ENCODE data around the gene ANHX. TPM values are rescaled to one million over a fixed set of nuclear protein-coding genes. Genes with fewer than 3 reads are reported as not detected.
A peak's percentile ranks its signal among the peaks of the same experiment; 100 is the strongest.
"Not testable (repeated sequence)": the region's sequence is repeated elsewhere in the genome, so short reads cannot be mapped to it uniquely, and the experiment has no call there.

ANHX gene
- total RNA-seq: not detected in 2 replicates

DNA sequence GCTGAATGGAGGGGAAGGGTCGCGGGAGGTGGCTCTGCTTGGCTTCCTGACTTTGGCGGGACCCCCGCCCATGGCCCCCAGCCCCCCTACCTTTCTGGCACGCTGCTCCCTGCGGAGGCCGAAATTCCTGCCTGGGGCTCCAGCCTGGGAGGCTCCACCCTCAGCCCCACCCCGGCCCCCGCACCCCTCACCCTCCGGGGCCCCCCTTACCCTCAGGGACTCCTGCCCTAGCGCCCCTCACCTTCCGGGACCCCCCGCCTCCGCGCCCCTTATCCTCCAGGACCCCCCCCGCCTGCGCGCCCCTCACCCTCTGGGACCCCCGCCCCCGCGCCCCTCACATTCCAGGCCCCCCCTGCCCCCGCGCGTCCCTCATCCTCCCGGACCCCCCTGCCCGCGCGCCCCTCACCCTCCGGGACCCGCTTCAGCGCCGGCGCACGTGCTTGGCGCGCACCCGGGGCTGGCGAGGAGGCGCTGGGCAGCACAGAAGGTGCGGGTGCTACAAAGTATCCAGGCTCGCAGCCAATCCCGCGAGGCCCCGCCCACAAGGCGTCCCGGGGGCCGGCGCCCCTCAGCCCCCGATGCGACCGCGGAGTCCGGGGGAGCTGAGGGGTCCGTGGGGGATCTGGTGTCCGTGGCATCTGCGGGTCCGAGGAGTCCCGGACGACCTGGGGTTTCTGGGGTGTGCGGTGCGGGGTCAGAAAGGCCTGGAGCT, at the start of gene ANHX:
Gene ANHX, minus strand, starts transcription at position 477 of the 712 bp plus-strand sequence. CDS start 1,521 bp downstream, outside the sequence.
- Histone ChIP-seq H3K4me3 (ENCODE audit: low read depth, low read length) (no peak within 1 kb of the TSS), H3K27me3 (ENCODE audit: control insufficient read depth, insufficient read depth, low read length) (no peaks in the 10 kb centered on the region), H3K36me3 (ENCODE audit: control insufficient read depth, insufficient read depth, low read length) (no peaks in the 10 kb centered on the region)
- DNase-seq (ENCODE audit: low read depth) (no peak), FAIRE-seq (no peak)
- TF ChIP-seq, protein P1, sequence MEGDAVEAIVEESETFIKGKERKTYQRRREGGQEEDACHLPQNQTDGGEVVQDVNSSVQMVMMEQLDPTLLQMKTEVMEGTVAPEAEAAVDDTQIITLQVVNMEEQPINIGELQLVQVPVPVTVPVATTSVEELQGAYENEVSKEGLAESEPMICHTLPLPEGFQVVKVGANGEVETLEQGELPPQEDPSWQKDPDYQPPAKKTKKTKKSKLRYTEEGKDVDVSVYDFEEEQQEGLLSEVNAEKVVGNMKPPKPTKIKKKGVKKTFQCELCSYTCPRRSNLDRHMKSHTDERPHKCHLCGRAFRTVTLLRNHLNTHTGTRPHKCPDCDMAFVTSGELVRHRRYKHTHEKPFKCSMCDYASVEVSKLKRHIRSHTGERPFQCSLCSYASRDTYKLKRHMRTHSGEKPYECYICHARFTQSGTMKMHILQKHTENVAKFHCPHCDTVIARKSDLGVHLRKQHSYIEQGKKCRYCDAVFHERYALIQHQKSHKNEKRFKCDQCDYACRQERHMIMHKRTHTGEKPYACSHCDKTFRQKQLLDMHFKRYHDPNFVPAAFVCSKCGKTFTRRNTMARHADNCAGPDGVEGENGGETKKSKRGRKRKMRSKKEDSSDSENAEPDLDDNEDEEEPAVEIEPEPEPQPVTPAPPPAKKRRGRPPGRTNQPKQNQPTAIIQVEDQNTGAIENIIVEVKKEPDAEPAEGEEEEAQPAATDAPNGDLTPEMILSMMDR (IDR thresholded peaks at IDR 0.05; ENCODE audit: insufficient read depth, low read length, severe bottlenecking): no peak

- not testable (repeated sequence) for FAIRE-seq; H3K36me3 ChIP-seq (ENCODE audit: control insufficient read depth, insufficient read depth, low read length); H3K4me3 ChIP-seq (ENCODE audit: low read depth, low read length); DNase-seq (ENCODE audit: low read depth); H3K27me3 ChIP-seq (ENCODE audit: control insufficient read depth, insufficient read depth, low read length)
These were observed 29.0 kb upstream of the ANHX start for GRCh38 chr12:133264668-133265067.

DNA sequence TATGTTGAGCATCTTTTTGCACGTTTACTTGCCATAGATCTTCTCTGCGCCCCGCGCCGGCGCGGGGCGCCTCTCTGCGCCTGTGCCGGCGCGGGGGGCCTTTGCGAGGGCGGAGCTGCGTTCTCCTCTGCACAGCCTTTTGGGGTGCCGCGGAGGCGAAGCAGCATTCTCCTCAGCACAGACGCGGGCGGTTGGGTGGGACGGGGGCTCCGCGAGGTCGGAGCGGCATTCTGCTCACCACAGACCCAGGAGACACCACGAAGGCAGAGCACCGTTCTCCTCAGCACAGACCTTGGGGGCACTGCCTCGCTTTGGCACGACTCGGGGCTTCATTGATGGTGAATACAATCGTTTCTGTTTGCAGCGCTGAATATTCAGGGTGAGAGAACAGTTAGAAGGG, 28.5 kb upstream of the ANHX start:
- no peaks in the 10 kb centered on the region for H3K27me3 ChIP-seq (ENCODE audit: control insufficient read depth, insufficient read depth, low read length)
- no peak overlapping the region for H3K4me3 ChIP-seq (ENCODE audit: low read depth, low read length)
- FAIRE-seq (no peak), DNase-seq (ENCODE audit: low read depth) (no peak)
- H3K36me3 ChIP-seq (ENCODE audit: control insufficient read depth, insufficient read depth, low read length): no peaks in the 10 kb centered on the region
- TF ChIP-seq, protein P1 (IDR thresholded peaks at IDR 0.05; ENCODE audit: insufficient read depth, low read length, severe bottlenecking): no peak

GRCh38 chr12:133256321-133256720, 20.6 kb upstream of the ANHX start:
- DNase-seq (ENCODE audit: low read depth) (no peak), FAIRE-seq (no peak)
- no peaks in the 10 kb centered on the region for H3K36me3 ChIP-seq (ENCODE audit: control insufficient read depth, insufficient read depth, low read length)
- no peak overlapping the region for H3K4me3 ChIP-seq (ENCODE audit: low read depth, low read length)
- TF ChIP-seq, protein P1 (IDR thresholded peaks at IDR 0.05; ENCODE audit: insufficient read depth, low read length, severe bottlenecking): no peak
- H3K27me3 ChIP-seq (ENCODE audit: control insufficient read depth, insufficient read depth, low read length): no peaks in the 10 kb centered on the region

DNA sequence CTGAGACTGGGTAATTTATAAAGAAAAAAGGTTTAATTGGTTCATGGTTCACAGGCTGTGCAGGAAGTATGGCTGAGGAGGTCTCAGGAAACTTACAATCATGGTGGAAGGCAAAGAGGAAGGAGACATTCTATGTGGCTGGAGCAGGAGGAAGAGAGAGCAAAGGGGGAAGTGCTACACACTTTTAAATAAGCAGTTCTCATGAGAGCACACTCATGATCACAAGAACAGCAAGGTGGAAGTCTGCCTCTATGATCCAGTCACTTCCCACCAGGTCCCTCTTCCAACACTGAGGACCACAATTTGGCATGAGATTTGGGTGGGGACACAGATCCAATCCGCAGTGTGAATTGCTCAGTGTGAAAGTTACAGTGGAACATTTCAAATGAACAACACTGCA, 20.2 kb upstream of the ANHX start:
- not testable (repeated sequence) for H3K27me3 ChIP-seq (ENCODE audit: control insufficient read depth, insufficient read depth, low read length); H3K36me3 ChIP-seq (ENCODE audit: control insufficient read depth, insufficient read depth, low read length); DNase-seq (ENCODE audit: low read depth); H3K4me3 ChIP-seq (ENCODE audit: low read depth, low read length)
- FAIRE-seq: peak; percentile 95

DNA sequence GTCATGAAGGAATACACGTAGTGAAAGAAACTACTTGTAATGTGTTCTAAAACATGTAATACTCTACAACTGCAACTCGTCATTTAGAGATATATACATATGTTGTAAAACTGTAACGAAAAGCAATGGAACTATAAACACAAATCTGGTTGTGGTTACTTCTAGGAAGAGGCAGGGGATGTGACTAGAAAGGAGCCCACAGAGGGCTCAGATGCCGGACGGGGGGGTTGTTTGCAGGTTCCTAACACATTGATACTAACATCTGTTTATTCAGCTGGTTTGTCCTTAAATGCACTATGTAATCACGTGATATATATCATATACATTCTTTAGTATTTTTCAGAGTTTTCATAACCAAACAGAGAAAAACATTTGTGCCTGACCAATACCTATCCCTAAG, 16.1 kb upstream of the ANHX start:
- Histone ChIP-seq H3K4me3 (ENCODE audit: low read depth, low read length) (no peak overlapping the region), H3K36me3 (ENCODE audit: control insufficient read depth, insufficient read depth, low read length) (no peaks in the 10 kb centered on the region), H3K27me3 (ENCODE audit: control insufficient read depth, insufficient read depth, low read length) (no peaks in the 10 kb centered on the region)
- TF ChIP-seq, protein P1 (IDR thresholded peaks at IDR 0.05; ENCODE audit: insufficient read depth, low read length, severe bottlenecking): no peak
- no peak for FAIRE-seq
- no peak for DNase-seq (ENCODE audit: low read depth)

DNA sequence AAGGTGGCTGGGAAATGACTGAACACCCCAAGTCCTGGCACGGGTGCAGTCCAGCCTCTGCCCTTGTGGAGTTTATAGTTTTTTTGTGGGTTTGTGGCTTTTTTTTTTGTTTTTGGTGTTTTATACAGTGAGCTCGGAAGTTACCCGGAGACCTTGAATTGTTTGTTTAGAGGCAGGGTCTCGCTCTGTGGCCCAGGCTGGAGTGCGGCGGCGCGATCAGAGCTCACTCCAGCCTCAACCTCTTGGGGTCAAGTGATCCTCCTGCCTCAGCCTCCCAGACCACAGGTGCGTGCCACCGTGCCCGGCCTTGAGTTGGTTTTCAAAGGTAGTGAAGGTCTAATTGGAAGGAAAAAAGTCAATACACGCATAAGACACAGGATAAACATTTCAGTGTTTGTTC, 879 bp upstream of the ANHX start:
- FAIRE-seq (no peak), DNase-seq (ENCODE audit: low read depth) (no peak)
- Histone ChIP-seq H3K27me3 (ENCODE audit: control insufficient read depth, insufficient read depth, low read length) (no peaks in the 10 kb centered on the region), H3K36me3 (ENCODE audit: control insufficient read depth, insufficient read depth, low read length) (no peaks in the 10 kb centered on the region), H3K4me3 (ENCODE audit: low read depth, low read length) (no peak overlapping the region)
- TF ChIP-seq, protein P1 (IDR thresholded peaks at IDR 0.05; ENCODE audit: insufficient read depth, low read length, severe bottlenecking): no peak
